Naive thymus-derived CD4-positive, alpha-beta T cell (primary cell): ENCODE data around the gene SEMA4D. TPM values are rescaled to one million over a fixed set of nuclear protein-coding genes. Genes with fewer than 3 reads are reported as not detected.

Experiments used
- ATAC-seq: fragments of 150-1000 bp; cut with Tn5 transposase; 2 replicates; pipeline ENCODE4 v1.10.0; 2021; ENCODE audit warnings: mild to moderate bottlenecking, moderate library complexity
- CTCF ChIA-PET: fragments of 350-600 bp; sonication (Branson Sonifier 250); formaldehyde crosslinking; loops from one replicate; lab custom pipeline; 2021; ENCODE audit warnings: antibody characterized with exemption; lab: Charles Lee
- POLR2A ChIA-PET: fragments of 350-600 bp; sonication (Branson Sonifier 250); formaldehyde crosslinking; loops from one replicate; lab custom pipeline; 2021; ENCODE audit warnings: antibody characterized with exemption, inconsistent platforms; lab: Charles Lee
- DNase-seq, 9 donors: peaks; one replicate each; pipeline versions ENCODE4 v3.0.0 to v3.0.0-alpha.2; 2020 to 2022; ENCODE audit warnings: mixed read lengths in 1 of 9
- H3K27ac ChIP-seq: one replicate; pipeline ENCODE4 v1.7.0; 2013; ENCODE audit warnings: mild to moderate bottlenecking, low read depth, low read length, moderate library complexity
- H3K27me3 ChIP-seq, 2 donors: one replicate each; pipeline ENCODE4 v1.7.0; 2013; ENCODE audit warnings: low read length in 2 of 2, mild to moderate bottlenecking in 2 of 2, moderate library complexity in 2 of 2; ENCODE audit not compliant: control insufficient read depth in 2 of 2, insufficient read depth in 2 of 2
- H3K36me3 ChIP-seq, 3 experiments: 1 replicate in 2 of 3; 2 replicates in 1 of 3; pipeline ENCODE4 v1.7.0; 2013; ENCODE audit warnings: low read length in 3 of 3, mild to moderate bottlenecking in 3 of 3, moderate library complexity in 1 of 3; ENCODE audit not compliant: insufficient read depth in 3 of 3, control insufficient read depth in 2 of 3
- H3K4me1 ChIP-seq, 2 donors: one replicate each; pipeline ENCODE4 v1.7.0; 2013; ENCODE audit warnings: low read length in 2 of 2, mild to moderate bottlenecking in 2 of 2, moderate library complexity in 1 of 2; ENCODE audit not compliant: control insufficient read depth in 2 of 2, insufficient read depth in 2 of 2
- H3K4me3 ChIP-seq: 2 replicates; pipeline ENCODE4 v1.7.0; 2013; ENCODE audit warnings: mild to moderate bottlenecking, low read length
- H3K9me3 ChIP-seq, 3 experiments: 1 replicate in 2 of 3; 2 replicates in 1 of 3; pipeline ENCODE4 v1.7.0; 2013; ENCODE audit warnings: low read length in 3 of 3; ENCODE audit not compliant: control insufficient read depth in 2 of 3
- H3K27ac Mint-ChIP-seq, 9 donors: one replicate each; pipeline ENCODE4 v1.8.0; 2020 to 2022; ENCODE audit warnings: mixed read lengths in 9 of 9, mild to moderate bottlenecking in 8 of 9, moderate library complexity in 5 of 9, inconsistent platforms in 2 of 9
- H3K27me3 Mint-ChIP-seq, 5 donors: one replicate each; pipeline ENCODE4 v1.8.0; 2021 to 2022; ENCODE audit warnings: mixed read lengths in 5 of 5, mild to moderate bottlenecking in 1 of 5
- H3K36me3 Mint-ChIP-seq, 5 donors: one replicate each; pipeline ENCODE4 v1.8.0; 2020 to 2022; ENCODE audit warnings: mixed read lengths in 5 of 5, mild to moderate bottlenecking in 3 of 5, inconsistent platforms in 1 of 5
- H3K4me1 Mint-ChIP-seq, 7 donors: one replicate each; pipeline ENCODE4 v1.8.0; 2020 to 2022; ENCODE audit warnings: mixed read lengths in 7 of 7, mild to moderate bottlenecking in 3 of 7, inconsistent platforms in 1 of 7
- H3K4me3 Mint-ChIP-seq, 10 donors: one replicate each; pipeline ENCODE4 v1.8.0; 2020 to 2022; ENCODE audit warnings: mild to moderate bottlenecking in 10 of 10, mixed read lengths in 10 of 10, moderate library complexity in 6 of 10, inconsistent platforms in 2 of 10
- H3K9me3 Mint-ChIP-seq, 11 donors: one replicate each; pipeline ENCODE4 v1.8.0; 2020 to 2022; ENCODE audit warnings: mixed read lengths in 11 of 11, mild to moderate bottlenecking in 4 of 11, inconsistent platforms in 1 of 11, moderate library complexity in 1 of 11
- intact Hi-C, 2 donors: fragments of 100-400 bp; cut with micrococcal nuclease; formaldehyde crosslinking; loops; one replicate each; pipeline ENCODE4 v1.15.1; 2023
- polyA plus RNA-seq, 2 donors: library from polyadenylated mRNA; unstranded; fragments of 300-500 nt; fragmentation: Illumina TruSeq; gene quantifications; one replicate each; pipeline ENCODE4 v1.2.3, GENCODE V29; 2021
- total RNA-seq, 6 experiments: library from RNA in 5 of 6; stranded (reverse) in 5 of 6; gene quantifications; 1 replicate in 5 of 6; 2 replicates in 1 of 6; pipeline ENCODE4 v1.2.3 and lab custom pipeline; 2021 to 2026

Gene SEMA4D
- total and polyA plus RNA-seq, 7 experiments from 2014 or later, result 114 to 465 (median 448) TPM

- Histone ChIP-seq H3K36me3 (no peaks in the 10 kb centered on the region), H3K9me3 (no peaks in the 10 kb centered on the region), H3K4me1 (peaks cover 87 to 96% of the 10 kb centered on the region in 2 donors), H3K27ac (no peak overlapping the region), H3K27me3 (no peaks in the 10 kb centered on the region), H3K4me3 (no peak overlapping the region)
- H3K4me1 Mint-ChIP-seq, result peaks cover 88 to 100% (median 98%) of the 10 kb centered on the region in 7 donors
- H3K27me3 Mint-ChIP-seq, result no peaks in the 10 kb centered on the region
- POLR2A ChIA-PET, result interaction anchor here (0.8 to 13.1 kb wide), 3 partner anchors 7 to 48 kb away, joined by 3 to 139 read pairs (median 51); no protein-coding TSS in a partner anchor
- intact Hi-C loops, result loop anchor here in 1 of 2 donors (2.0 kb wide), 1 partner anchor 16 kb away; no protein-coding TSS in a partner anchor
- H3K4me3 Mint-ChIP-seq, result peak overlapping the region in 8 of 10 donors; percentile 3 to 68 (median 40)
- ATAC-seq, result peak; percentile 26
- peak in 1 of 9 donors; percentile 40 for DNase-seq
- peaks cover 0 to 17% (median 0%) of the 10 kb centered on the region in 5 donors for H3K36me3 Mint-ChIP-seq
- peak overlapping the region; percentile 43 to 100 (median 80) for H3K27ac Mint-ChIP-seq
- CTCF ChIA-PET, result interaction anchor here (0.7 to 1.5 kb wide), 3 partner anchors 10 to 104 kb away, joined by 3 read pairs; no protein-coding TSS in a partner anchor
- H3K9me3 Mint-ChIP-seq, result peaks cover 0 to 14% (median 4%) of the 10 kb centered on the region in 11 donors
Measured at GRCh38 chr9:89532478-89532877, 34.6 kb upstream of the SEMA4D start.

DNA sequence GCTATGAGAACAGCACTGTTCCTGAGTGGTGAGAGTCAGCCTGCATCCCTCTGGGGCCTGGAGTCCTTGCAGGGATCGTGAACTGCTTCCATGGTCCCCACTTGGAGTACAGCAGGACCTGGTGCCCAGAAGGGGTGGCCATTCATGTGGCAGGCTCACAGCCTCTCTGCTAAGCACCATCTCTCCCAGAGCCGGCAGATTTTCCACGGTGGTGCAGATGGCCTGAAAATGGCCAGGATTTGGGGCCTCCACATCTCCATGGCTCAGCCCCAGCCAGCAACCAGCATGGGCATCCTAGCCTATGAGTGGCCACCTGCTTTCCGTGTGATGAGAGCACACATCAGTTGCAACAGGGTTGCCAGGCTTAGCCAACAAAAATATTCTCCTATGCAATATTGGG lies 33.9 kb upstream of the SEMA4D start:
- Mint-ChIP-seq H3K27me3 (no peaks in the 10 kb centered on the region), H3K27ac (peak overlapping the region in 8 of 9 donors; percentile 22 to 100 (median 78)), H3K36me3 (peaks cover 0 to 21% (median 0%) of the 10 kb centered on the region in 5 donors), H3K9me3 (peaks cover 0 to 16% (median 6%) of the 10 kb centered on the region in 11 donors), H3K4me3 (peak overlapping the region in 4 of 10 donors; percentile 14 to 68 (median 52)), H3K4me1 (peaks cover 86 to 100% (median 98%) of the 10 kb centered on the region in 7 donors)
- intact Hi-C loops, result loop anchor here in 1 of 2 donors (2.0 kb wide), 1 partner anchor 17 kb away; no protein-coding TSS in a partner anchor
- H3K9me3 ChIP-seq, result no peaks in the 10 kb centered on the region
- H3K36me3 ChIP-seq, result no peaks in the 10 kb centered on the region
- no peaks in the 10 kb centered on the region for H3K27me3 ChIP-seq
- ChIA-PET POLR2A (interaction anchor here (1.1 to 13.1 kb wide), 5 partner anchors 8 to 39 kb away, joined by 3 to 139 read pairs (median 21); no protein-coding TSS in a partner anchor), CTCF (interaction anchor here (1.1 to 2.7 kb wide), 3 partner anchors 17 to 103 kb away, joined by 3 to 24 read pairs (median 3); no protein-coding TSS in a partner anchor)
- H3K4me3 ChIP-seq, result no peak overlapping the region
- DNase-seq (no peak), ATAC-seq (no peak)
- H3K4me1 ChIP-seq, result peaks cover 86 to 95% of the 10 kb centered on the region in 2 donors
- no peak overlapping the region for H3K27ac ChIP-seq

DNA sequence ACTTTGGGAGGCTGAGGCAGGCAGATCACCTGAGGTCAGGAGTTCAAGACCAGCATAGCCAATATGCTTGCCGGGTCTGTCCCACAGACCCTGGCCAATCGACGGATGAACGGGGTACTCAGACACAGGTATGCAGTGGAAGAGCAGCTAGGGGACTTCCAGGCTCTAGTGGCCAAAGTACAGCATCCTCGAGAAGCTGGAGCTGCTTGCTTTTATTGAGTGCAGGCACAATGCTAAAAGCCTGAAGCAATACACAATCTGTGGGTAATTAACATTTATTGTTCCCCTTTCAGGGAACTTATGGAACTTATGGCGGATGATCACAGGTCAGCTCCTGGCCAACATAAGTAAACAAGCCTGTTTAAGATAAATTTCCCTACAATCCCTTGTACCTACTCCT lies 32.8 kb upstream of the SEMA4D start:
- H3K9me3 ChIP-seq, result no peaks in the 10 kb centered on the region
- ChIA-PET CTCF (interaction anchor here (0.7 to 2.7 kb wide), 4 partner anchors 18 to 101 kb away, joined by 4 to 24 read pairs (median 4); no protein-coding TSS in a partner anchor), POLR2A (interaction anchor here (0.6 to 13.1 kb wide), 10 partner anchors 9 to 220 kb away, joined by 3 to 139 read pairs (median 4); partner anchors contain the start of genes CKS2 and SECISBP2)

DNA sequence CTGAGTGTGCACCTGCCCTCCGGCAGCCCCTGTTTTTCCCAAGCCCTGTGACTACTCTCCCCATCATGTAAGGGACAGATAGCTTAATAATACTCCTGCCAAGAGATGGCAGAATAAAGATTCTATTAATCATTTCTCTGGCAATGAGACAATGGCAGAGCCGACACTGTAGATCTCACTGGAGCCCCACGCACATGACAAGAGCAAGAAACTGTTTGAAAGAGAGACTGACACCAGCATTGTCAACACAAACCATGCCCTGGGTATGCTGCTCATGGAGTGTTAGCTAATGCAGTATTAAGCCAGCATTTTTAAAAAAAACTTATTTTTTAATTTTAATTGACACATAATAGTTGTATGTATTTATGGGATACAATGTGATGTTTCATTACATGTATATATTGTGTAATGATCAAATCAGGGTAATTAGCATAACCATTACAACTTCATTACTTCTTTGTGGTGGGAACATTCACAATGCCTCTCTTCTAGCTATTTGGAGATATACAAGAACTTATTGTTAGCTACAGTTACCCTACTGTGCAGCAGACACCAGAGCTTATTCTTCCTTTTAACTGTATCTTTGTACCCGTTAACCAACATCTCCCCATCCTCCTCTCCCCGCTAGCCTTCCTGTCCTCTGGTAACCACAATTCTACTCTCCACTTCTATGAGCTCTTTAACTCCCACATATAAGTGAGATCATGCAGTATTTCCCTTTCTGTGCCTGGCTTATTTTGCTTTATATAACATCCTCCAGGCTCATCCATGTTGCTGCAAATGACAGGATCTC lies 31.5 kb upstream of the SEMA4D start:
- Histone ChIP-seq H3K36me3 (no peaks in the 10 kb centered on the region), H3K9me3 (no peaks in the 10 kb centered on the region), H3K4me1 (peaks cover 88 to 98% of the 10 kb centered on the region in 2 donors), H3K4me3 (peak overlapping the region; percentile 25), H3K27me3 (no peaks in the 10 kb centered on the region), H3K27ac (peak overlapping the region; percentile 50)
- ChIA-PET POLR2A (interaction anchor here (0.7 to 13.1 kb wide), 12 partner anchors 7 to 211 kb away, joined by 3 to 139 read pairs (median 9); partner anchors contain the start of gene SECISBP2), CTCF (interaction anchor here (0.6 to 2.7 kb wide), 11 partner anchors 8 to 1134 kb away, joined by 3 to 24 read pairs (median 3); no protein-coding TSS in a partner anchor)
- intact Hi-C loops, result no loop called here
- H3K4me3 Mint-ChIP-seq, result peak overlapping the region; percentile 53 to 90 (median 72)
- H3K27me3 Mint-ChIP-seq, result no peaks in the 10 kb centered on the region
- DNase-seq (peak in 6 of 9 donors; percentile 38 to 67 (median 56)), ATAC-seq (peak; percentile 75)
- peaks cover 0 to 16% (median 6%) of the 10 kb centered on the region in 11 donors for H3K9me3 Mint-ChIP-seq
- H3K4me1 Mint-ChIP-seq, result peaks cover 90 to 100% (median 100%) of the 10 kb centered on the region in 7 donors
- H3K36me3 Mint-ChIP-seq, result peaks cover 0 to 23% (median 0%) of the 10 kb centered on the region in 5 donors
- peak overlapping the region; percentile 82 to 100 (median 96) for H3K27ac Mint-ChIP-seq

More for the DNA sequence above, 32.8 kb upstream of the SEMA4D start:
- intact Hi-C loops, result no loop called here
- Histone ChIP-seq H3K27me3 (no peaks in the 10 kb centered on the region), H3K36me3 (no peaks in the 10 kb centered on the region), H3K4me1 (peaks cover 88 to 98% of the 10 kb centered on the region in 2 donors), H3K27ac (peak overlapping the region; percentile 50), H3K4me3 (no peak overlapping the region)
- Mint-ChIP-seq H3K27me3 (no peaks in the 10 kb centered on the region), H3K4me1 (peaks cover 90 to 100% (median 100%) of the 10 kb centered on the region in 7 donors), H3K9me3 (peaks cover 0 to 16% (median 6%) of the 10 kb centered on the region in 11 donors), H3K36me3 (peaks cover 0 to 22% (median 0%) of the 10 kb centered on the region in 5 donors), H3K27ac (peak overlapping the region in 8 of 9 donors; percentile 79 to 100 (median 96)), H3K4me3 (peak overlapping the region in 6 of 10 donors; percentile 18 to 90 (median 51))
- ATAC-seq, result no peak
- DNase-seq, result no peak

GRCh38 chr9:89528540-89528939 lies 30.6 kb upstream of the SEMA4D start:
- Histone ChIP-seq H3K27me3 (no peaks in the 10 kb centered on the region), H3K9me3 (no peaks in the 10 kb centered on the region), H3K27ac (peak overlapping the region; percentile 50), H3K4me1 (peaks cover 90 to 98% of the 10 kb centered on the region in 2 donors), H3K4me3 (no peak overlapping the region), H3K36me3 (no peaks in the 10 kb centered on the region)
- Mint-ChIP-seq H3K4me1 (peaks cover 90 to 100% (median 100%) of the 10 kb centered on the region in 7 donors), H3K27ac (peak overlapping the region; percentile 82 to 100 (median 96)), H3K36me3 (peaks cover 0 to 26% (median 0%) of the 10 kb centered on the region in 5 donors), H3K27me3 (no peaks in the 10 kb centered on the region), H3K9me3 (peaks cover 0 to 16% (median 6%) of the 10 kb centered on the region in 11 donors), H3K4me3 (peak overlapping the region; percentile 53 to 90 (median 80))
- ChIA-PET CTCF (interaction anchor here (1.0 to 3.0 kb wide), 5 partner anchors 20 to 99 kb away, joined by 3 to 14 read pairs (median 4); no protein-coding TSS in a partner anchor), POLR2A (interaction anchor here (0.9 to 13.1 kb wide), 13 partner anchors 6 to 96 kb away, joined by 3 to 139 read pairs (median 9); no protein-coding TSS in a partner anchor)
- ATAC-seq, result no peak
- no peak for DNase-seq
- intact Hi-C loops, result no loop called here
